NB4 (cell line): ENCODE results near the gene AKAP6.

Experiments used
- CTCF ChIP-seq: IDR thresholded peaks from one replicate; pipeline ENCODE4 v1.5.1; 2012; ENCODE audit warnings: low read depth, low read length
- POLR2A ChIP-seq: IDR thresholded peaks from 2 replicates; pipeline ENCODE4 v1.6.1; 2011; ENCODE audit warnings: mild to moderate bottlenecking; ENCODE audit not compliant: insufficient read length; ENCODE audit errors: extremely low read depth

- TF ChIP-seq CTCF (no peak), POLR2A (no peak)
Measured at GRCh38 chr14:32724867-32725471, 395.9 kb downstream of the AKAP6 start.
